Measurements from ENCODE around the gene VPS13D. TPM values are rescaled to one million over a fixed set of nuclear protein-coding genes. Genes with fewer than 3 reads are reported as not detected.

The VPS13D gene
- total RNA-seq, 4 donors from 2014 or later = 77.5 to 142 (median 94.4) TPM

DNA sequence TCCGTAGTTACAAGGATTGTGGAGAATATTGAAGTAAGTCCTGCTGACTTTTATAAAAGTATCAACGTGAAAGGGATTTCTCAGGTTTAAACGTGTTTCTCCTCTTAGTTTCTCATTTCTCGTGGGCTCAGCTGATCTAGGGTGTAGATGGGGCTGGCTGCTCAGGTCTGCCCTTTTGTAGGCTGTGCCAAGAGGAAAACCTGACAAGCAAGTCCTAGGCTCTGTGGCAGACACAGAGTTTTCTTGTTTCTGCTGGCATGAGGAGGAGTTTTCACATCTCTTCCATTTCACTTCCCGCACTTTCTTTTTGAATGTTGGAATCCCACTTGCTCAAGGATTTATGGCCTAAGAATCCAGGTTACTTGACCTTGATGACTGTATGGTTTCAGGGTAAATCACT, 14.8 kb downstream of the VPS13D start:
- TF ChIP-seq CTCF (IDR thresholded peaks at IDR 0.05; ENCODE audit: low read depth) = no peak

DNA sequence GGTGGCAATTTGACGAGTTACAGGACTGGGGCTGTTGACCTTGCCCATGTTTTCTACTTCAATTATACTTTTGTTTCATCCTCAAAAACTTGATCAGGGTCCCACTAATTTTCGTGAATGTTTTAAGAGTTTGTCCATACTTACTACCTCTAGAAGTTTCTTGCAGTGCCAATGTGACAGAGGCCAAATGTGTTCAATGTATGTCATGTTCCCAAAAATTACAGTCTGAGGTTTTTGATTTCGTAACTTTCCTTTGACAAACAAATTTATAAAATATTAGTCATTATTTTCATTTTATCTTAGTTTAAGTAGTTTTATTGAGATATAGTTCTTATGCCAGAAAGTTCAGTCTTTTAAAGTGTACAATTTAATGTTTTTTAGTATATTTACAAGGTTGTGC, 15.3 kb downstream of the VPS13D start:
- no peak for TF ChIP-seq CTCF (IDR thresholded peaks at IDR 0.05; ENCODE audit: low read depth)

- TF ChIP-seq CTCF (IDR thresholded peaks at IDR 0.05; ENCODE audit: low read depth) = no peak
Observed at GRCh38 chr1:12245733-12246132, 15.9 kb downstream of the VPS13D start.

- TF ChIP-seq CTCF (IDR thresholded peaks at IDR 0.05; ENCODE audit: low read depth) = no peak
Observed at GRCh38 chr1:12246584-12246983, 16.8 kb downstream of the VPS13D start.

- TF ChIP-seq CTCF (IDR thresholded peaks at IDR 0.05; ENCODE audit: low read depth) = no peak
Observed at GRCh38 chr1:12249181-12249580, 19.4 kb downstream of the VPS13D start.

DNA sequence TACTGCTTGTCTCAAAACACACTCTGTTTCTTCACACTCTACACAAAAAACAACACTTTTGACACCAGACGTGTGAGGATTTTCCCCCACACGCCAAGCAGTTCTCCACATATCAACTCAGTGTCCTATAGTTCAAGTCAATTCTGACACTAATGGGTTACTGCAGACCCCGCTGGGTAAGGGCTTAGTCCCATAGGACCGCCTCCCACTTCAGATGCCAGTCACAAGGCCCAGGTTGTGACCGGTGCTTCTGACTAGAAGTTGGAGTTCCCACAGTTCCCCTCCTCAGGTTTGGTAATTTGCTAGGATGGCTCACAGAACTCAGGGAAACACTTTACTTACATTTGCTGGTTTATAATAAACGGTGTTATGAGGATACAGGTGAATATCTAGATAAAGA, 19.9 kb downstream of the VPS13D start:
- TF ChIP-seq CTCF (IDR thresholded peaks at IDR 0.05; ENCODE audit: low read depth) = no peak

- no peak for TF ChIP-seq CTCF (IDR thresholded peaks at IDR 0.05; ENCODE audit: low read depth)
Observed at GRCh38 chr1:12251442-12251841, 21.6 kb downstream of the VPS13D start.

Measured in subcutaneous adipose tissue (tissue), 4 donors.